ENCODE results near the gene MELTF. TPM values are rescaled to one million over a fixed set of nuclear protein-coding genes. Genes with fewer than 3 reads are reported as not detected.

Gene MELTF
- total and polyA plus RNA-seq, 2 of the 13 experiments (the other 11 are each of a cell fraction or from before 2014, with no cell fraction given): 3.2 to 7.5 TPM

DNA sequence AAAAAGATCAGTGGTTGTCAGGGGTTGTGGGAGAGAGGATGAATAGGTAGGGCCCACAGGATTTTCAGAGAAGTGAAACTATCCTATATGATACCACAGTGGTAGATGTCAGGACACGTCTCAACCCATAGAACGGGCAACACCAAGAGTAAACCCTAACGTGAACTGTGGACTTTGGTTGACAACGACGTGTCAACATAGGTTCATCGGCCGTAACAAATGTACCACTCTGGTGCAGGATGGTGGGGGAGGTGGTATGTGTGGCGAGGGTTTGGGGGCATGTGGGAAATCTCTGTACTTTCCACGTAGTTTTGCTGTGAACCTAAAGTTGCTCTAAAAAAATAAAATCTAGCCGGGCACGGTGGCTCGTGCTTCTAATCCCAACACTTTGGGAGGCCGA lies 48.0 kb downstream of the MELTF start (continued):
- TF ChIP-seq CEBPZ (IDR thresholded peaks at IDR 0.05; ENCODE audit: low read length) (no peak), MAX (IDR thresholded peaks at IDR 0.05) (peak; percentile 81), MAFK (conservative IDR thresholded peaks at IDR 0.05 in 1 of 2, IDR thresholded peaks at IDR 0.05 in 1 of 2; ENCODE audit: low read length in 2 of 2) (no peak), ZFP1 (CRISPR knock-in tag; IDR thresholded peaks at IDR 0.05) (no peak), ZNF30 (CRISPR knock-in tag; IDR thresholded peaks at IDR 0.05) (no peak), ZNF44 (CRISPR knock-in tag; IDR thresholded peaks at IDR 0.05) (no peak), ARHGAP35 (CRISPR knock-in tag; IDR thresholded peaks at IDR 0.05; ENCODE audit: borderline replicate concordance) (no peak), ZNF143 (CRISPR knock-in tag; IDR thresholded peaks at IDR 0.05) (no peak), ZC3H4 (CRISPR knock-in tag; IDR thresholded peaks at IDR 0.05; ENCODE audit: borderline replicate concordance) (no peak), PRMT3 (CRISPR knock-in tag; IDR thresholded peaks at IDR 0.05; ENCODE audit: borderline replicate concordance, low read depth) (no peak), DRAP1 (CRISPR knock-in tag; IDR thresholded peaks at IDR 0.05) (no peak), ZBTB1 (CRISPR knock-in tag; IDR thresholded peaks at IDR 0.05; ENCODE audit: borderline replicate concordance) (no peak), ZBTB37 (CRISPR knock-in tag; IDR thresholded peaks at IDR 0.05) (peak; percentile 53), DMAP1 (CRISPR knock-in tag; IDR thresholded peaks at IDR 0.05) (0 out of 2 replicates have a peak, but pooled peaks have one; percentile 29), EZH2 (conservative IDR thresholded peaks at IDR 0.05; ENCODE audit: low read depth, low read length) (no peak), FOXK1 (CRISPR knock-in tag; IDR thresholded peaks at IDR 0.05; ENCODE audit: borderline replicate concordance, low read depth) (peak; percentile 49; the same call in 1 of the 2 replicates)
- TF ChIP-seq, protein P1, sequence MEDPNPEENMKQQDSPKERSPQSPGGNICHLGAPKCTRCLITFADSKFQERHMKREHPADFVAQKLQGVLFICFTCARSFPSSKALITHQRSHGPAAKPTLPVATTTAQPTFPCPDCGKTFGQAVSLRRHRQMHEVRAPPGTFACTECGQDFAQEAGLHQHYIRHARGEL (CRISPR knock-in tag; IDR thresholded peaks at IDR 0.05): no peak
- TF ChIP-seq, protein P2, sequence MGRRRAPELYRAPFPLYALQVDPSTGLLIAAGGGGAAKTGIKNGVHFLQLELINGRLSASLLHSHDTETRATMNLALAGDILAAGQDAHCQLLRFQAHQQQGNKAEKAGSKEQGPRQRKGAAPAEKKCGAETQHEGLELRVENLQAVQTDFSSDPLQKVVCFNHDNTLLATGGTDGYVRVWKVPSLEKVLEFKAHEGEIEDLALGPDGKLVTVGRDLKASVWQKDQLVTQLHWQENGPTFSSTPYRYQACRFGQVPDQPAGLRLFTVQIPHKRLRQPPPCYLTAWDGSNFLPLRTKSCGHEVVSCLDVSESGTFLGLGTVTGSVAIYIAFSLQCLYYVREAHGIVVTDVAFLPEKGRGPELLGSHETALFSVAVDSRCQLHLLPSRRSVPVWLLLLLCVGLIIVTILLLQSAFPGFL (CRISPR knock-in tag; IDR thresholded peaks at IDR 0.05): no peak

All from HepG2 (cell line).